GM12878 (cell line): ENCODE results near the gene LEFTY1. TPM values are rescaled to one million over a fixed set of nuclear protein-coding genes. Genes with fewer than 3 reads are reported as not detected.

Experiments
- ATAC-seq: fragments of 200-7000 bp; cut with Tn5 transposase; 3 replicates; pipeline ENCODE4 v1.9.1; 2020; ENCODE audit warnings: mild to moderate bottlenecking, moderate library complexity
- BruUV-seq: library from RNA; stranded (reverse); fragments of 400-500 nt; replicated peaks from 2 replicates; lab custom pipeline; 2021; lab: Mats Ljungman, UMichigan
- CTCF ChIA-PET: fragments of 300-600 bp; sonication (Branson Sonifier 250); formaldehyde crosslinking; extraction: SDS; loops from one replicate; lab custom pipeline; 2021; ENCODE audit warnings: inconsistent platforms; lab: Yijun Ruan, JAX
- POLR2A ChIA-PET: fragments of 350-600 bp; formaldehyde crosslinking; extraction: SDS; loops from one replicate; lab custom pipeline; 2021; ENCODE audit warnings: inconsistent platforms; lab: Charles Lee
- RAD21 ChIA-PET: fragments of 300-600 bp; sonication (Branson Sonifier 250); formaldehyde crosslinking; loops from one replicate; lab custom pipeline; 2023; ENCODE audit warnings: antibody characterized with exemption; ENCODE audit not compliant: unreplicated experiment; lab: Charles Lee
- SMC1A ChIA-PET: fragments of 300-600 bp; sonication (Branson Sonifier 250); formaldehyde crosslinking; loops from one replicate; lab custom pipeline; 2023; ENCODE audit not compliant: unreplicated experiment, uncharacterized antibody; lab: Charles Lee
- DNase-seq: peaks from one replicate; pipeline ENCODE4 v3.0.0-alpha.2; 2011; ENCODE audit warnings: low read depth, low spot score
- FAIRE-seq: peaks from 3 replicates; lab custom pipeline; 2011; peaks lifted over from hg19 to GRCh38; lab: Jason Lieb, UNC
- H2AFZ ChIP-seq: 2 replicates; pipeline ENCODE4 v1.6.0; 2011; ENCODE audit warnings: low read depth, low read length, control low read depth; ENCODE audit not compliant: control insufficient read depth
- H3K27ac ChIP-seq: 2 replicates; pipeline ENCODE4 v1.5.1; 2011; ENCODE audit warnings: control low read depth; ENCODE audit not compliant: control insufficient read depth, insufficient read depth
- H3K27me3 ChIP-seq, 2 experiments: replicated peaks in 1 of 2; 2 replicates each; pipeline versions ENCODE4 v1.6.0 to v1.6.1; 2011; ENCODE audit warnings: low read length in 1 of 2; ENCODE audit not compliant: control insufficient read depth in 2 of 2, insufficient read depth in 2 of 2
- H3K36me3 ChIP-seq, 2 experiments: 2 replicates each; pipeline ENCODE4 v1.5.1; 2011; ENCODE audit warnings: low read length in 1 of 2; ENCODE audit not compliant: control insufficient read depth in 2 of 2, insufficient read depth in 2 of 2
- H3K4me1 ChIP-seq: 2 replicates; pipeline ENCODE4 v1.6.1; 2011; ENCODE audit warnings: mild to moderate bottlenecking, low read length, moderate library complexity, mixed read lengths; ENCODE audit not compliant: control insufficient read depth, insufficient read depth
- H3K4me2 ChIP-seq: 2 replicates; pipeline ENCODE4 v1.6.0; 2011; ENCODE audit warnings: control low read depth; ENCODE audit not compliant: control insufficient read depth, insufficient read depth
- H3K4me3 ChIP-seq: fragments of 200-600 bp; sonication (generic); 2 replicates; pipeline ENCODE4 v1.5.1; 2016
- H3K79me2 ChIP-seq: 2 replicates; pipeline ENCODE4 v1.6.0; 2011; ENCODE audit warnings: low read length; ENCODE audit not compliant: control insufficient read depth, insufficient read depth
- H3K9ac ChIP-seq: 2 replicates; pipeline ENCODE4 v1.8.0; 2011; ENCODE audit warnings: low read length, control low read depth, mixed read lengths; ENCODE audit not compliant: control insufficient read depth, insufficient read depth
- H3K9me3 ChIP-seq: replicated peaks from 3 replicates; pipeline ENCODE4 v1.5.1; 2011; ENCODE audit warnings: mild to moderate bottlenecking, low read length; ENCODE audit not compliant: control insufficient read depth, insufficient read depth
- H4K20me1 ChIP-seq: 2 replicates; pipeline ENCODE4 v1.6.0; 2011; ENCODE audit not compliant: control insufficient read depth, insufficient read depth
- BCL3 ChIP-seq: IDR thresholded peaks from 2 replicates; pipeline ENCODE4 v1.6.1; 2011; ENCODE audit warnings: borderline replicate concordance, low read depth, mild to moderate bottlenecking, moderate library complexity, low read length; ENCODE audit not compliant: insufficient read depth, poor library complexity, severe bottlenecking
- BMI1 ChIP-seq: fragments of 450-650 bp; IDR thresholded peaks from 2 replicates; pipeline ENCODE4 v1.6.1; 2016; ENCODE audit warnings: mild to moderate bottlenecking, moderate library complexity, borderline replicate concordance
- BRCA1 ChIP-seq: IDR thresholded peaks from 2 replicates; pipeline ENCODE4 v1.6.1; 2011; ENCODE audit warnings: low read depth, low read length, improper control_type of control experiment
- CHD1 ChIP-seq: IDR thresholded peaks from 2 replicates; pipeline ENCODE4 v1.6.1; 2012; ENCODE audit warnings: low read depth, low read length, improper control_type of control experiment
- EZH2 ChIP-seq: IDR thresholded peaks from 2 replicates; pipeline ENCODE4 v1.6.1; 2012; ENCODE audit warnings: low read depth, mild to moderate bottlenecking, control low read depth, inconsistent platforms, low read length, borderline replicate concordance; ENCODE audit not compliant: control insufficient read depth
- GATAD2B ChIP-seq: fragments of 450-650 bp; conservative IDR thresholded peaks from 2 replicates; pipeline ENCODE4 v1.6.1; 2017; ENCODE audit warnings: low read depth, mild to moderate bottlenecking, moderate library complexity
- HDAC6 ChIP-seq: fragments of 200-600 bp; sonication (generic); IDR thresholded peaks from one replicate; pipeline ENCODE4 v1.8.0; 2017; ENCODE audit warnings: antibody characterized with exemption; ENCODE audit not compliant: unreplicated experiment
- IRF4 ChIP-seq: IDR thresholded peaks from 2 replicates; pipeline ENCODE4 v1.6.1; 2011; ENCODE audit warnings: low read depth, low read length
- NR2C2 ChIP-seq: IDR thresholded peaks from 2 replicates; pipeline ENCODE4 v1.6.1; 2011; ENCODE audit warnings: borderline replicate concordance, low read depth; ENCODE audit not compliant: control insufficient read depth, insufficient read length
- NRF1 ChIP-seq: conservative IDR thresholded peaks from 2 replicates; pipeline ENCODE4 v1.6.1; 2011; ENCODE audit warnings: mild to moderate bottlenecking, low read depth, low read length, improper control_type of control experiment
- SMARCA5 ChIP-seq: fragments of 450-650 bp; IDR thresholded peaks from 2 replicates; pipeline ENCODE4 v1.6.1; 2017; ENCODE audit warnings: mild to moderate bottlenecking
- TBL1XR1 ChIP-seq: IDR thresholded peaks from 2 replicates; pipeline ENCODE4 v1.6.1; 2012; ENCODE audit warnings: low read depth, low read length, improper control_type of control experiment
- USF1 ChIP-seq: IDR thresholded peaks from 2 replicates; pipeline ENCODE4 v1.6.1; 2011; ENCODE audit warnings: borderline replicate concordance, low read depth, mild to moderate bottlenecking, moderate library complexity, mixed read lengths, low read length; ENCODE audit not compliant: insufficient read depth; ENCODE audit errors: extremely low read length
- ZBTB33 ChIP-seq: fragments of 450-650 bp; IDR thresholded peaks from 2 replicates; pipeline ENCODE4 v1.6.1; 2017; ENCODE audit warnings: mild to moderate bottlenecking
- WGBS: methylation state at CpG from one replicate; pipeline ENCODE4 v1.1.6; 2016; ENCODE audit warnings: low lambda C conversion rate; ENCODE audit not compliant: insufficient replicate concordance, insufficient coverage; ENCODE audit errors: missing lambda C conversion rate; 5-methylcytosine and 5-hydroxymethylcytosine counted together
- in situ Hi-C: fragments of 300-500 bp; cut with MboI; formaldehyde crosslinking; loops from 9 replicates; pipeline ENCODE4 v1.14.3; 2018; ENCODE audit warnings: mixed read lengths
- intact Hi-C: fragments of 100-400 bp; cut with micrococcal nuclease; formaldehyde crosslinking; loops from one replicate; pipeline ENCODE4 v1.14.2; 2022; ENCODE audit not compliant: unreplicated experiment
- polyA plus RNA-seq, 11 experiments: library from polyadenylated mRNA; depleted of rRNA in 4 of 11; unstranded in 6 of 11; stranded (reverse) in 5 of 11; fragments of >200 nt; fragmentation: Nextera tagmentation in 4 of 11; fragmentation: Illumina TruSeq in 1 of 11; extraction: Ambion mirVana in 4 of 11; extraction: Trizol in 1 of 11; gene quantifications; 1 replicate in 1 of 11; 2 replicates in 10 of 11; pipeline versions ENCODE4 v1.2.1 to v1.2.3, GENCODE V29; 2011 to 2016; ENCODE audit warnings: inconsistent platforms in 2 of 11, missing spikeins in 2 of 11, low read depth in 1 of 11
- total RNA-seq, 4 experiments: library from RNA; depleted of rRNA in 3 of 4; stranded (reverse); fragments of >200 nt in 3 of 4; fragmentation: Illumina TruSeq in 1 of 4; extraction: Trizol in 1 of 4; gene quantifications; 2 replicates each; pipeline versions ENCODE4 v1.2.1 to v1.2.3, GENCODE V29; 2013 to 2021

LEFTY1 gene
- total and polyA plus RNA-seq, 10 of the 15 experiments (the other 5 are each of a cell fraction or from before 2014, with no cell fraction given): 0.06 TPM; not detected in 8

GRCh38 chr1:225934711-225935110 is 45.8 kb upstream of the LEFTY1 start:
- ATAC-seq (no peak), DNase-seq (no peak), FAIRE-seq (no peak)
- H3K9ac ChIP-seq: no peak overlapping the region
- no peaks in the 10 kb centered on the region for H3K79me2 ChIP-seq
- H3K36me3 ChIP-seq: no peaks in the 10 kb centered on the region
- H3K9me3 ChIP-seq: no peaks in the 10 kb centered on the region
- ChIA-PET RAD21 (no interaction called here), POLR2A (no interaction called here), CTCF (interaction anchor here (0.5 to 1.2 kb wide), 2 partner anchors 26 to 1004 kb away, joined by 3 to 4 read pairs; no protein-coding TSS in a partner anchor), SMC1A (no interaction called here)
- whole genome bisulfite sequencing: 75% methylated on average over 5 of the region's 5 CpGs
- no peak overlapping the region for H2AFZ ChIP-seq
- H3K4me3 ChIP-seq: no peak overlapping the region
- BruUV-seq: no TSS peak
- H3K27me3 ChIP-seq: no peaks in the 10 kb centered on the region
- no peak overlapping the region for H3K4me2 ChIP-seq
- TF ChIP-seq GATAD2B: no peak
- no peak for TF ChIP-seq SMARCA5
- H4K20me1 ChIP-seq: no peaks in the 10 kb centered on the region
- intact Hi-C loops: no loop called here
- in situ Hi-C loops: no loop called here
- no peaks in the 10 kb centered on the region for H3K4me1 ChIP-seq
- H3K27ac ChIP-seq: no peak overlapping the region

- in situ Hi-C loops (no loop called here), intact Hi-C loops (no loop called here)
- Histone ChIP-seq H3K4me1 (no peaks in the 10 kb centered on the region), H3K4me2 (no peak overlapping the region), H3K27me3 (no peaks in the 10 kb centered on the region), H3K36me3 (no peaks in the 10 kb centered on the region), H3K9me3 (no peaks in the 10 kb centered on the region), H3K4me3 (no peak overlapping the region), H4K20me1 (no peaks in the 10 kb centered on the region), H3K27ac (no peak overlapping the region), H3K9ac (no peak overlapping the region), H2AFZ (no peak overlapping the region), H3K79me2 (no peaks in the 10 kb centered on the region)
- SMC1A ChIA-PET: no interaction called here
- RAD21 ChIA-PET: no interaction called here
- no TSS peak for BruUV-seq
- ATAC-seq: no peak
- CTCF ChIA-PET: no interaction called here
- no peak for FAIRE-seq
- POLR2A ChIA-PET: interaction anchor here (0.8 kb wide), 1 partner anchor 132 kb away, joined by 3 read pairs; no protein-coding TSS in a partner anchor
- no peak for DNase-seq
- 48% methylated on average over 2 of the region's 2 CpGs for WGBS
- TF ChIP-seq NRF1 (no peak), IRF4 (no peak), NR2C2 (no peak), BCL3 (no peak), BMI1 (no peak), HDAC6 (no peak), CHD1 (no peak), BRCA1 (no peak), EZH2 (no peak), ZBTB33 (no peak), TBL1XR1 (no peak), USF1 (no peak)
Observed at GRCh38 chr1:225933072-225933471, 44.1 kb upstream of the LEFTY1 start.
